Erythroblast (primary cell): ENCODE measurements around the gene RAB8A.
"Not testable (repeated sequence)": the region's sequence is repeated elsewhere in the genome, so short reads cannot be mapped to it uniquely, and the experiment has no call there.

Experiments
- DNase-seq, 2 experiments: peaks; one replicate each; lab custom pipeline; 2025; lab: John Stamatoyannopoulos, UW
- GATA1 ChIP-seq: IDR thresholded peaks from 2 replicates; pipeline ENCODE4 v1.6.1; 2011; ENCODE audit warnings: low read depth, mild to moderate bottlenecking, control low read depth, low read length, moderate library complexity
- POLR2A ChIP-seq: IDR thresholded peaks from 2 replicates; pipeline ENCODE4 v1.6.1; 2011; ENCODE audit warnings: mild to moderate bottlenecking, low read length

The RAB8A gene

GRCh38 chr19:16112778-16113177 lies 1.1 kb downstream of the RAB8A start:
- DNase-seq, result peak; percentile 81 to 89
- TF ChIP-seq GATA1 (no peak), POLR2A (no peak)

GRCh38 chr19:16113727-16114126 lies 2.0 kb downstream of the RAB8A start:
- peak; percentile 24 to 64 for DNase-seq
- TF ChIP-seq GATA1 (no peak), POLR2A (no peak)

GRCh38 chr19:16115301-16116039 lies 3.8 kb downstream of the RAB8A start:
- no peak for DNase-seq
- no peak for TF ChIP-seq GATA1
- TF ChIP-seq POLR2A, result no peak

GRCh38 chr19:16116067-16116466 lies 4.4 kb downstream of the RAB8A start:
- no peak for DNase-seq
- TF ChIP-seq POLR2A, result no peak
- TF ChIP-seq GATA1, result no peak

- no peak for DNase-seq
- TF ChIP-seq POLR2A (no peak), GATA1 (no peak)
These were observed 5.9 kb downstream of the RAB8A start for GRCh38 chr19:16117594-16118033.

- TF ChIP-seq GATA1 (no peak), POLR2A (no peak)
- DNase-seq, result no peak
These were observed 6.9 kb downstream of the RAB8A start for GRCh38 chr19:16118489-16119033.

- DNase-seq, result not testable (repeated sequence)
These were observed 7.6 kb downstream of the RAB8A start for GRCh38 chr19:16119075-16119857.

GRCh38 chr19:16121141-16121540 lies 9.5 kb downstream of the RAB8A start:
- DNase-seq, result no peak
- no peak for TF ChIP-seq GATA1
- TF ChIP-seq POLR2A, result no peak

- no peak for DNase-seq
- no peak for TF ChIP-seq POLR2A
- no peak for TF ChIP-seq GATA1
These were observed 10.3 kb downstream of the RAB8A start for GRCh38 chr19:16121967-16122366.

- TF ChIP-seq POLR2A (no peak), GATA1 (no peak)
- DNase-seq, result no peak
These were observed 13.3 kb downstream of the RAB8A start for GRCh38 chr19:16124953-16125352.

GRCh38 chr19:16125737-16126495 lies 14.2 kb downstream of the RAB8A start:
- TF ChIP-seq GATA1, result no peak
- TF ChIP-seq POLR2A, result no peak
- no peak for DNase-seq

GRCh38 chr19:16127080-16127479 lies 15.4 kb downstream of the RAB8A start:
- TF ChIP-seq POLR2A, result no peak
- no peak for DNase-seq

- DNase-seq, result no peak
- TF ChIP-seq GATA1 (no peak), POLR2A (no peak)
These were observed 16.2 kb downstream of the RAB8A start for GRCh38 chr19:16127776-16128371.
